CD4-positive, alpha-beta T cell treated with Interleukin-2 at 100 ng/mL for 4 hours (primary cell): ENCODE data around the gene RIIAD1.
"Not testable (repeated sequence)": the region's sequence is repeated elsewhere in the genome, so short reads cannot be mapped to it uniquely, and the experiment has no call there.

ENCODE experiments used
- DNase-seq: peaks from one replicate; pipeline ENCODE4 v3.0.0-alpha.2; 2020; ENCODE audit warnings: low spot score

RIIAD1 gene, protein sequence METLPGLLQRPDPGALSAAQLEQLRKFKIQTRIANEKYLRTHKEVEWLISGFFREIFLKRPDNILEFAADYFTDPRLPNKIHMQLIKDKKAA

DNA sequence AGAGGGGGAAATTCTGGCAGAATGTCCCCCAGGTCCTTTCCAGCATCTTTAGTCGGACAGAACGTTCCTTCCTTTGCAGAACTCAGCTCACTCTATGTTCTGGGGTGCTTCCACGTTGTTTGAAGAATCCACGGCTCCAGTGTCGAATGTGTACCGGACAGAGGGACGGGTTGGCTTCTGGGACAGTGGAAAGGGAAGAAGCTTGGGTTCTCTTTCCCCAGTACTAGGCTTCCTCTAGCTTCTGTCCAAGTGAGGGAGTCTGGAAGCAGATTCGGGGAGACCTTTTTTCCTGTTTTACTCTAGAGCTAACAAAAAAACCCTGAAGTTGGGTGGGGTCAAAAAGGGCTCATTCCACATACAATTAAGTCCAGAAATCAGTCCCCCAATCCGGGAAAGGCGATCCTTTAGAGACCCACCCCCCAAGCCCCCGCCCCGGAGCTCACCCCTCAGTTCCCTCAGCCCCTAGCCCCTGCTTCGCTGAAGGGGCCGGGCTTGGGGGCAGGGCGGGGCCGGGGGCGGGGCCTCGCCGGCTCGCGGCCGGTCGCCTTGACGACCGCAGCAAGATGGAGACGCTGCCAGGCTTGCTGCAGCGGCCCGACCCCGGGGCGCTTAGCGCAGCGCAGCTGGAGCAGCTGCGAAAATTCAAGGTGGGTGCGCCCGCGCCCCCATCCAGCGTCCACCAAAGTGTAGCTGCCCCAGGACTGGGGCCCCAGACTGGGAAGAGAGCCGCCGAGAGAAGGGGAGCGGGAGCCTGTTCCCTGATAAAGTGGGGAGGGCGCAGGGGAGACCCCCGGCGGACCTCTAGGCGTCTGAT is at the start of gene RIIAD1:
RIIAD1 (plus strand) TSS at position 549 of the 814 bp plus-strand sequence; CDS start at position 564, 15 bp downstream.
- peak; percentile 43 for DNase-seq

DNA sequence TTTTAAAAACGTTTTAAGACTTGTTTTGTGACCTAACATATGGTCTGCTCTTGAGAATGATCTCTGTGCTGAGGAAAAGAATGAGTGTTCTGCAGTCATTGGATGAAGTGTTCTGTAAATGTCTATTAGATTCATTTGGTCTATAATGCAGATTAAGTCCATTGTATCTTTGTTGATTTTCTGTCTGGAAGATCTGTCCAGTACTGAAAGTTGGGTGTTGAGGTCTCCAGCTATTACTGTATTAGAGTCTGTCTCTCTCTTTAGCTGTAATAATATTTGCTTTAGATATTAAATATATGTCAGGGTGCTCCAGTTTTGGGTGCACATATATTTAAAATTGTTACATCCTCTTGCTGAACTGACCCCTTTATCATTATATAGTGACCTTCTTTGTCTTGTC is 47.9 kb upstream of the RIIAD1 start:
- DNase-seq: no peak

DNA sequence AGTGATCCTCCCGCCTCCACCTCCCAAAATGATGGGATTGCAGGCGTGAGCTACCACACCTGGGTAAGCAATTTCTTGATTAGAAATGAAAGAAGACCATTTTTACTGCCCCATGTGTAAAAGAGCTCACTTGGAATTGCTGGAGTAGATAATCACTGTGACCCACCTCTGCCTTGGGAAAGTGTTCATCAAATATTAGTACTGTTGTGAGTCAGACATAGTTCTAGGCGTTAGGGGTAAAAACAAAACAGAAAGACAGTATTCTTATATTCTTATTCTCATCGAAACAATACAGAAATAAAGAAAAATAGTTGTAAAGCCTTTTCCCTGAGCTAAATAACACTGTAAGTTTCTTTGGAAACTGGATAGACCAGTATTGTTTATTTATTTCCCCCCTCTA is 40.9 kb upstream of the RIIAD1 start:
- DNase-seq: no peak

DNA sequence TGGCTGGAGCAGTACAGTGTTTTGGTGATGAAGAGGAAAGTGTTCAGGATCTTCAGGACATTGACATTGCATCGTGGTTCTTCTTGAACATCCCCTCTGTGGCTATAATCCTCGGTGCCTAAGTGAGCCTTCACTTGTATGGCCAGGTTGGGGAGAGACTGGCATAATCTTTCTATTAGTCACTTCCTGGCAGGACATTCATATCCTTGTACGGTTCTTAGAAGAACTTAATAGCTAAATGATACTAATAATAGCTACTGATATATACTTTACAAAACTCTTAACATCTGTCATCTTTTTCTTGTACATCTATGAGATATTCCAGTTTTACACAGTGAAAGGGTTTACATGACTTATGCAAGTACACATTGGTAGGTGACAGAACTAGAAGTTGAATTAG is 40.5 kb upstream of the RIIAD1 start:
- no peak for DNase-seq

DNA sequence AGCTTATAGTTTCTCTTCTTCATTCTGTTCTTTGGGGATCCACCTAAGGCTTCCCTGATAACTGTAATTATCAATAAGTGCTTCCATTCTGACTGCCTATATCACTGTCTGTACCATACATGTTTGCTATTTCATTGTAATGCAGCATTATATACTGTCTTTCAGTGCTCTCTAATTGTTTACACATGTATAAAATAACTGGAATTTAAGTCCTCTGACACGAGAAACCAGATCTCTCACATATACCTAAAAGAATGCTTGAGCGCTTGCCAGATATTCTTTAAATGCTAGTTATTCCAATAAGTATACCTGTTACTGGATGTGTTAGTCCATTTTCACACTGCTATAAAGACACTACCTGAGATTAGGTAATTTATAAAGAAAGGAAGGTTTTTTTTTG is 39.4 kb upstream of the RIIAD1 start:
- no peak for DNase-seq

DNA sequence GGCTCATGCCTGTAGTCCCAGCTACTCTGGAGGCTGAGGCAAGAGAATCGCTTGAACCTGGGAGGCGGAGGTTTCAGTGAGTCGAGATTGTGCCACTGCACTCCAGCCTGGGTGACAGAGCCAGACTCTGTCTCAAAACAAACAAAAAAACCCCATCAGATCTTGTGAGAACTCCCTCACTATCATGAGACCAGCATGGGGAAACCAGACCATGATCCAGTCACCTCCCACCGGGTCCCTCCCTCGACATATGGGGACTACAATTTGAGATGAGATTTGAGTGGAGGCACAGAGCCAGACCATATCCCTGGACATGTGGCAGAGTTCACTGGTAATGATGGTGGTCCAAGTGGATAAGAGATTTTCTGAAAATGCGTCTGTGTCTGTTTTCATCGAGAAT is 38.4 kb upstream of the RIIAD1 start:
- not testable (repeated sequence) for DNase-seq

DNA sequence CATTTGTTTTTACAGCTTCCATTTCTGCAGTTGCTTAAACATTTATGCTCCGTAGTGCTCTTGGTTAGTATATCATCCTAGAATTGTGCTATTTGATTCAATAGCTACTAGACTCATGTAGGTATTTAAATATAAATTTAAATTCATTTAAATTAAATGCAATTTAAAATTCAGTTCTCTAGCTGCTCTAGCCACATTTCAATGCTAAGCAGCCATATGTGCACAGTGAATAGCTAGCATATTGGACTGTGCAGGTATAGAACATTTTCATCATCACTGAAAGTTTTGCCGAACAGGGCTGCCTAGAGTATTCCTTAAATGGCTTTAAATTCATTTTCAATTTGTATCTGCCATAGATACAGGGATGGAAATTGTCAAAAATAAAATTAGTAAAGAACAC is 37.2 kb upstream of the RIIAD1 start:
- no peak for DNase-seq

DNA sequence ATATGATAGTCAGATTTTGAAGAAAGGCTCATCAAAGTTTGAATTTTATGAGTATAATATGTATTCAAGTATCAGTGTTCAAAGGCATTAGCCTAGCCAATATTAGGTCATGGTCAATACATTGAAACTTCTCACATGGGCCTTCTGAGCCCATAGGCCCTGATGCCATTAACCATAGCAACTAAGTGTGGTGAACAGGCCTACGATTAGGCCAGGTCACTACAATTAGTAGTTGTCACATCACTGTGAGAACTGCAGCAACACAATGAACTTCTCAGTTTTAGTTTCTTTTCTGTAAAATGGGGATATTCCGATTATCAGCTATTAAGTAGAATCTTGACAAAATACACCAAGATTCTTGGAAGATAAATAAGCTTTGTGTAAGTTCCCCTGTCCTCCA is 34.8 kb upstream of the RIIAD1 start:
- no peak for DNase-seq

DNA sequence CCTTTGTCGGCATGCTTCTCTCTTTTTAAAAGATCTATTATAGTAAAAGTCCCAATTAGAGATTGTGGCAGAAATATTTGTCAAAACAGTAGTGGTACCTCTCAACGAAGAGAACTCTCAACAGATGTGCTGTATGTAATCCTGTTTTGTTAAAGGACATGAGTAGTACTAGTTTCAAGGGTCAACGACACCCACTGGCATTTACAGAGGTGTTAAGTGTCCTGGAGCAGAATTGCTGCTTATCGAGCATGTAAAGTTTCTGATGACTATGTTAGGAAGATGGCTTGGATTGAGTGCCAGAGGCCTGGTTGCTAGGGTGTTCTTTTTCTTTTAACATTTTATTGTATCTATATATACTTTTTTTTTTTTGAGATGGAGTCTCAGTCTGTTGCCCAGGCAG is 31.8 kb upstream of the RIIAD1 start:
- no peak for DNase-seq

DNA sequence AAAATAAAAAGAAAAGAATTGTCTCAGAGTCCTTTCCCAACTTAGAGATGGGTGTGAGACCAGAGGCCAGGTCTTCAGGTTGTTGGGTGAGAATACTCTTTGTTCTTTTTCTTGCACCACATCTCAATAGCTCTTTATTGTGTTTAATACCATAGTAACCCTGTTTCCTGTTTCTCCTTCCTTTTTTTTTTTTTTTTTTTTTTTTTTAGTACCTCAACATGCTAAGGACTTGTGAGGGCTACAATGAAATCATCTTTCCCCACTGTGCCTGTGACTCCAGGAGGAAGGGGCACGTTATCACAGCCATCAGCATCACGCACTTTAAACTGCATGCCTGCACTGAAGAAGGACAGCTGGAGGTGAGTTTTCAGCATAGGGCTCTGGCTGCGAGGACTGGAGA is 29.1 kb upstream of the RIIAD1 start:
- no peak for DNase-seq

DNA sequence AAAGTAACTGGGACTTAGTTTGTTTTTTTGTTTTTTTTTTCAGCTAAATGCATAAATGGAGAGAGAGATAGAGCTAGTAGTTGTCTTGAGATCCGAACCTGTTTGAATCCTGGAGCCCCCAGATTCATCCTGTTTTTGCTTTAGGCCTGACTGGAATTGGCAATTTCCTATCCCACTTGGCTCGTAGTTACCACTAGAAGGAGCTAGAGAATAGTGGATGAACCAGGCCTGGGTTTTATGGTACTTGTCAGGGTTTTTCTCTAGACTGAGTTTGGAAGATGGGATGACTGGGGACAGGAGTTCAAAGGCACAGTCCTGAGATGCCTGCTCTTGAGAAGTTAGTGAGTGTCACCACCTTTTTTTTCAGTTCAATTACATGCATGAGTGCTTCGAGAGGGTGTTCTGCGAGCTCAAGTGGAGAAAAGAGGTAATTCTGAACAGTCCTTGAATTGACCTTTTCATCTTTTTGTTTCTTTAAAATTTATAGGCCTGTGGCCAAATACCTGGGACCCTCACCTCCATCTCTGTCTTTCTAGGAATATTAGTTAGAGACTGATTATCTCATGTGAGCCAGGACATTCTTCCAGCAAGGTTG is 28.2 kb upstream of the RIIAD1 start:
- DNase-seq: no peak

DNA sequence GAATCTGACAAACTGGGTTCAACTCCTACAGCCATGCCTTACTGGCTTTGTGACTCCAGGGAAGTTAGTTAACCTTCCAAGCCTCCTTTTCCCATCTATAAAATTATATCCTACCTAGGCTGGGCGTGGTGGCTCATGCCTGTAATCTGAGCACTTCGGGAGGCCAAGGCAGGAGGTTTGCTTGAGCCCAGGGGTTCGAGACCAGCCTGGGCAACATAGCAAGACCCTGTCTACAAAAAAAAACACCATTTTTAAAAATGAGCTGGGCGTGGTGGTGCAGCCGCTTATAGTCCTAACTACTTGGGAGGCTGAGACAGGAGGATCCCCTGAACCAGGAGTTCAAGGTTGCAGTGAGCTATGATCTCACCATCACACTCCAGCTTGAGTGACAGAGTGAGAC is 19.8 kb upstream of the RIIAD1 start:
- DNase-seq: no peak

DNA sequence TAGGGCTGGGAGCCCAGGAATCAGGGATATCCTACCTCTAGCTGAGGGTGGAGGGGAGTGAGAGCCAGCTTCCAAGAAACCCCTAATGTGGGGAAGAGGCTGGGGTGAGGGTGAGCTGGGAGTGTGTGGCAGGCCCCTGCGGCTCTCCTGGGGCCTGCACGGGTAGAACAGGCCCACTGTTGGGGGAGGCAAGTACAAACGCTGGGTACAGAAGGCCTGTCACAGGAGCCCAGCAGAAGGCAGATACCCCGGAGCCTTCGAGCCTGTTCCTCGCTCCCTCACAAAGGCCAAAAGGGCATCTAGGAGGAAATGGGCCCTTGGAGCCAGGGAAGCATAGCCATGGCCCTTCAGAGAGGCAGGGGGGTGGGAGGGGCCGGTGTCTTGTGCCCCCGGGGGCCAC is 18.4 kb upstream of the RIIAD1 start:
- no peak for DNase-seq

DNA sequence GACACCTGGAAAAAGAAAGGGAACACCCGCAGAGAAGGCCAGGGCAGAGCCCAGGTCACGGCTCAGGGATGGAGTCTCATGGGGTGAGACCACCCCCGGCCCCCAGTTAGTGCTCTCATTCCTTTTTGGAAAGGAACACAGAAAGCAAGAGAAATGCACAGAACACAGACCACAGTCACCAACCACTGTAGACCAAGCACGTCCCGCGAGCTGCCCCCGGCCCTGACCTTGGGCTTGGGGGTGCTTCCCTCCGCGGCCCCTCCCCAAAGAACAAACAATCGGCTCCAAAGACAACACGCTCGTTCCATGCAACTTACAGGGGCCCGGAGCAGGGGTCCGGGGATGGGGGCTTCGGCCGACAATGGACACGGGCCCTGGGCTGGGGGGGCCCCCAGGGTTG is 17.5 kb upstream of the RIIAD1 start:
- DNase-seq: no peak

DNA sequence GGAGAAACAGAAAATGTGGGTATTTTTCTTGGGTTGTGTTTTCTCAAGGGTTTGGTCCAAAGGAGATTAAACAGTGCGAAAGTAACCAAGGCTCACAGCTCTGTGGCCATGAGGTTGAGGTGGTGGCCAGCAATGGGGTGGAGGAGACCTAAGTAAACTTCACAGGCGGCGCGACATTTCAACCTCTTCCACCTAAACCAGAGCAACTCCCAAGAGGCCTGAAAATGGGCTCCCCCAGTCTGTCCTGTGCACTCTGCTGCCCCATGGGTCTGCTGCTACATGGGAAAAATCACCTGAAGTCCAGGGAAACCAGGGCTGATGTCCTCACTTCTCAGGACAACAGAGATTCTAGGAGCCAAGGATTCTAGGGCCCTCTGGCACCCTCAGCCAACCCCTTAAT is 17.1 kb upstream of the RIIAD1 start:
- DNase-seq: no peak

DNA sequence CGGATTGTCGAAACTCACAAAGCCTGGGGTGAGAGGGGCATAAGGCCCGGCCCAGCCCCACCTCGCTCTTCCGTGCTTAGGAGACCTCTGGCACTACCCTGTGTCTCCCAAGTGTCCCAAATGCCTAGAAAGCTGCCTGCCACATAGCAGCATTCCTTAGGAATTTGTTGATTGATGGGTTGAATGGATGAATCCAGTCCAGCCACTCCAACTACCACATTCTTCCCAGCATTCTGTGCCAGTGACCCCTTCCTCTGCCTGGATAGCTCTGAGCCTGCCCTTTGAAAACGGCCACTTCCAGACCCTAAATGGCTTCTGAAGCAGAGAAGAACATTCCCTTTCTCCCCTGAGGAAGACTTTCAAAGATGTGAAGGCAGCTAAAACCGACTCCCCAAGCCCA is 16.2 kb upstream of the RIIAD1 start:
- no peak for DNase-seq

DNA sequence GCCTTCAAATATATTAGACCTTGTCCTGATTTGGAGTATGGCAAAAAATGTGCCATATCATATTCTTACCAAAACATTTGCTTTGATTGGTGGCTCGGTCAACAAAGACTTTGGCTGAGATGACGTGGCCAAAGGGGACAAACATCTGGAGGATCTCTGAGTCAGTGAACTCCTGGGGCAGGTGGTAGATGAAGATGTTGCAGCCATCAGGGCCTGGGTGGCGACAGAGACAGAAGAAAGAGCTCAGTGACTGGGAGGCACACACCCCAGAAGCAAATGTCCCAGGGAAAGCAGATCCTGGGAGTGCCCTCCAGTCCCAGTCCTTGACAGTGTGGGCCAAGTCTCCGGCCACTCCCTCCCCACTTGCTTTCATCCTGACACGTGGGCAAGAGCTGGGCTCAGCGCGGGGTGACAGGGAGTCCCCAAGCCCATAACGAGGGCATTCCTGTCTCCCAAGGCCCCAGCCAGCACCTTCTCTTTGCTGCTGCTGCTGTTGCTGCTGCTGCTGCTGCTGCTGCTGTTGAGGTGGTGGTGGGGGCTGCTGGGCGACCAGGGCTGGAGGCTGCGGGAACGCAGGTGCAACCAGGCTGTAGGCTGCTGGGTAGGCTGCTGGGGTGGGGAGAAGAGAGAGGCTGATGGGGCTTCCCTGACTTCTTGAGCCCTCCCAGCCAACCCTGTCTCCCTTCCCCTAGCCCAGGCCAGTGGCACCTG is 15.4 kb upstream of the RIIAD1 start:
- no peak for DNase-seq

DNA sequence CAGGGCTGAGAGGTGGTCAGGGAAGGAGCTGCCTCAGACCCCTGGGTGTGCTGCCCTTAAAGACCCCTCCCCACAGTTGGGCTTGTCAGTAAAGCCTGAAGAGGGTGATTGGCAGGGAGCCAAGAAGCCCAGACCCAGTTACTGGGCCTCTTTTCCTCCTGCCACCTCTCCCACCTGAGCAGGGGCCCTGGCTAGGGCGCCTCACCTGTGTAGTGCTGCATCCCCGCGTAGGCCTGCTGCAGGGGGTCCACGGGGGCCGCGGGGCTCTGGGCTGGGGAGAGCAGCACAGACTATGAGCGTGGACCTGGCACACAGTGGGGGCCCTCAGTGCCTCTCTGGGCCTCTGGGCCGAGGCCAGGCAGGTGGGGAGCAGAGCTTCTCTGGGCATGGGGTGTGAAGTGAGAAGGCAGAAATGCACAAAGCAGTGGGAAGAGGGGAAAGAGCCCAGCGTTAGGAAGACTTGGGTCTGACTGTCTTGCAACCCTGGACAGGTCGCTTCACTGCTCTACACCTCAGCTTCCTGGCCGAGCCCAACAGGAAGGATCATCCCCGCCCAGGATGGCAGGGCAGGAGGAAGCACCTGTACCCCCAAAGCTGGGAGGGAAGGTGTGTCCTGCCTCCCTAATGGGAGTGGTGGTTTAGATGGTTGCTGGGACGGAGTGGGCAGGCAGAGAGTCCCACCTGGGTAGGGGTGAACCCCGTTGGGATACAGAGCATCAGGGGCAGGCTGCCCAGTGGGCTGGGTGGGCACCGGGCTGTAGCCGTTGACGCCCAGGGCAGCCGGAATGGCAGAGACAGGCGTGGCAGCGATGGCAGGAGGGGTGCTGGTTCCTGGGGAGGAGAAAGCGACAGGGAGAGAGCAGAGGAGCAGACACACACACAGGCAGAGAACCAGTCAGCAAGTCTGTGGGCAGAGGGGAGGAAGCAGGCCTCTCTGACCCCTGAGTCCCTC is 14.6 kb upstream of the RIIAD1 start:
- no peak for DNase-seq

DNA sequence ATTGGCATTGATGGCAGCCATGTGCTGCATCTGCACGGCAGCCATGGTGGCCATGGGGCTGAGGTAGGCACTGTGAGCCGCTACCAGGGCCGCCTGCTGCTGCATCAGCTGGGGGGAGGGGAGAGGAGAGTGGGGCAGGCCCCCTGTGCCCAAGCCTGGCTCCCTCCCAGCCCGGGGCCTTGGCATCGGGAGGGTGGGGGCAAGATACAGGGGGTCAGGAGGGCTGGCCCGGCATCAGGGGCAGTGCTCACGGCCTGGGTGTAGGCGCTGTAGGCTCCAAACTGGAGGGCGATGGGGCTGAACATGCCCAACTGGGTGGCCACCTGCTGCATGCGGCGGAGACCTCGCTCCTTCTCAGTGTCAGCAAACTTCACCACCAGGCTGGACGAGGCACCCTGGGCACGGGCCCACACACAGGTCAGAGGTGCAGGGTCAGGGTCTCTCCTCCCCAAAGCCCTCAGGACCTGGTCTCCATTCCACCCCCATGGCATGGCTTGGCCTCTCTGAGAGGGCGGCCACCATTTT is 13.7 kb upstream of the RIIAD1 start:
- DNase-seq: no peak

DNA sequence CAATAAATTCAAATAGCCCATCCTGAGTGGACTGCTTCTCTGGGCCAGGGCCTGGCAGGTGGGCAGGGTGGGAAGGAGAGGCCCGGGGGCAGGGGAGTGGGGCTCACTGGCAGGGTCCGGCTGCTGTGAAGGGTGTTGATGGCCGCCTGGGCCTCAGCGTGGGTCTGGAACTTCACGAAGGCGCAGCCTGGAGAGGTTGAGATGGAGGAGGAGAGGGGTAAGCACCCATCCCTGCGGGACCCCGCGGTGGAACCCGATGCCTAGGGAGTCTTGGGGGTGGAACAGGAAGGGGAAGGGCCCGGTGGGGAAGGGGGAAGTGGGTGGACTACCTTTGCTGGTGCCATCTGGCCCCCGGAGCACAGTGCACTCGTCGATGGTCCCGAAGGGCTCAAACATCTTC is 12.4 kb upstream of the RIIAD1 start:
- DNase-seq: no peak

DNA sequence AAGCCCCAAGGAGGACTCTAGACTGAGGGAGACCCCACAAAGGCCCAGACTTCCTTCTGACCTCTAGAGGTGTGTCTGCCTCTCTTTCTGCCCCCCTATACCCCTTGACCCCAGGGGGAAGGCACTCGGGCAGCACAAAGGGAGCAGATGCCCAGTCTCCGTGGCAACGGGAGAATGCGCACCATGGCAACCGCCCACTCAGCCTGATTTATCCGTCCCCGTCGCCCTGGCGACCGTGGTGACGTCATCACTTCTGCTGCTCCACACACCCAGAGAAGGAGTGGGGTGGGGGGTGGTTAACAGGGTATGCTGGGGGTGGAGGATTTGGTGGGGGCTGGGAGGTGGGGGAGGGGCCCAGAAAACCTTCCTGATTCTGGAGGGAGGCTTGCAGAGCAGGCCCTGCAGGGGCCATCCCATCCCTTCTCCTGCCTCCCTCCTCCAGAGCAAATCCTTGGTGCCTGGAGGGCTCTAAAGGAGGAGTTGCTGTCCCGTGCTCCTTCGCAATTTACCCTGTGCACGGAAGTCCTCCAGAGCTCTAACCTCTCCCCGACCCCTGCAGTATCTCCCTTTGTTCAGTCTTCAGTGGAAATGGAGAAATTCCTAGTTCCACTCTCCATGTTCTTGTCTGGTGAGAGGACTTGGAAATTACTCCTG is 11.0 kb upstream of the RIIAD1 start:
- peak; percentile 11 for DNase-seq
